Fibroblast of villous mesenchyme (primary cell): Measurements from ENCODE around the gene SSPN. TPM values are rescaled to one million over a fixed set of nuclear protein-coding genes. Genes with fewer than 3 reads are reported as not detected.

Source experiments
- DNase-seq: peaks from one replicate; pipeline ENCODE4 v3.0.0-alpha.2; 2010; ENCODE audit warnings: low read depth
- H3K4me3 ChIP-seq: 2 replicates; pipeline ENCODE4 v1.5.1; 2011; ENCODE audit warnings: low read depth, mild to moderate bottlenecking, low read length
- total RNA-seq: library from RNA; depleted of rRNA; stranded (reverse); fragments of >200 nt; gene quantifications from 2 replicates; pipeline ENCODE4 v1.2.3, GENCODE V29; 2012
- TF ChIP-seq, protein P1 (sequence below): IDR thresholded peaks from 2 replicates; pipeline ENCODE4 v1.5.1; 2012; ENCODE audit warnings: low read depth, mild to moderate bottlenecking, low read length; ENCODE audit not compliant: insufficient read depth

The SSPN gene
- total RNA-seq, 1 donor = 22.0 TPM

DNA sequence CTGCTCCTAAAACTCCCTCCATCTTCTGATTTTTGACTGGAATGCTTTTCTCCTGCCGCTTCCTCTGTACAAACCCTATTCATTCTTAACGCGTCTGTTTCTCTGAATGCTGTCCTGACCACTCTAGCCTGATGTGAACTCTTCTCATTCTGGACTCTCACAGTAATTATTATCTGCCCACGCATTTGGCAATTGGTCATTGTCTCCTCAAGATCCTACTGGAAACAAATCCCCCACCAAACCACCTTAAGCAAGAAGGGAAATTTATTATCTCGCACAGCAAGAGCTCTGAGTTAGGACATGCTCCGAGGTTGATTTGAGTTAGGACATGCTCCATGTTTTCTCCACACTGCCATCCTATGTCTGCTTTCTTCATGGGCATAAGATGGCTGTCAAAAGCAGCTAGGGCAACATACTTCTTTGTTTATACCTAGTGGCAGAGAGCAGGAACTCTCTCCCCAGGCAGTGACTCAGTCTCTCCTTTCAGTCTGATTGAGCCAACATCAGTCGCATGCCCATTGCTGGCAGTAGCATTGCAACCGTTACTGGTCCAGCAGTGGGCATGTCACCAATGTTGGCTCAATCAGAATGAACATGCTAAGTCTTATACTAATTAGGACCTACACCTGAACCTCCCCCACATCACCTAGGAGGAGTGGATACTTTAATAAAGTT, 102.2 kb downstream of the SSPN start:
- DNase-seq = peak; percentile 49
- TF ChIP-seq, protein P1, sequence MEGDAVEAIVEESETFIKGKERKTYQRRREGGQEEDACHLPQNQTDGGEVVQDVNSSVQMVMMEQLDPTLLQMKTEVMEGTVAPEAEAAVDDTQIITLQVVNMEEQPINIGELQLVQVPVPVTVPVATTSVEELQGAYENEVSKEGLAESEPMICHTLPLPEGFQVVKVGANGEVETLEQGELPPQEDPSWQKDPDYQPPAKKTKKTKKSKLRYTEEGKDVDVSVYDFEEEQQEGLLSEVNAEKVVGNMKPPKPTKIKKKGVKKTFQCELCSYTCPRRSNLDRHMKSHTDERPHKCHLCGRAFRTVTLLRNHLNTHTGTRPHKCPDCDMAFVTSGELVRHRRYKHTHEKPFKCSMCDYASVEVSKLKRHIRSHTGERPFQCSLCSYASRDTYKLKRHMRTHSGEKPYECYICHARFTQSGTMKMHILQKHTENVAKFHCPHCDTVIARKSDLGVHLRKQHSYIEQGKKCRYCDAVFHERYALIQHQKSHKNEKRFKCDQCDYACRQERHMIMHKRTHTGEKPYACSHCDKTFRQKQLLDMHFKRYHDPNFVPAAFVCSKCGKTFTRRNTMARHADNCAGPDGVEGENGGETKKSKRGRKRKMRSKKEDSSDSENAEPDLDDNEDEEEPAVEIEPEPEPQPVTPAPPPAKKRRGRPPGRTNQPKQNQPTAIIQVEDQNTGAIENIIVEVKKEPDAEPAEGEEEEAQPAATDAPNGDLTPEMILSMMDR = no peak
- no peak overlapping the region for H3K4me3 ChIP-seq

DNA sequence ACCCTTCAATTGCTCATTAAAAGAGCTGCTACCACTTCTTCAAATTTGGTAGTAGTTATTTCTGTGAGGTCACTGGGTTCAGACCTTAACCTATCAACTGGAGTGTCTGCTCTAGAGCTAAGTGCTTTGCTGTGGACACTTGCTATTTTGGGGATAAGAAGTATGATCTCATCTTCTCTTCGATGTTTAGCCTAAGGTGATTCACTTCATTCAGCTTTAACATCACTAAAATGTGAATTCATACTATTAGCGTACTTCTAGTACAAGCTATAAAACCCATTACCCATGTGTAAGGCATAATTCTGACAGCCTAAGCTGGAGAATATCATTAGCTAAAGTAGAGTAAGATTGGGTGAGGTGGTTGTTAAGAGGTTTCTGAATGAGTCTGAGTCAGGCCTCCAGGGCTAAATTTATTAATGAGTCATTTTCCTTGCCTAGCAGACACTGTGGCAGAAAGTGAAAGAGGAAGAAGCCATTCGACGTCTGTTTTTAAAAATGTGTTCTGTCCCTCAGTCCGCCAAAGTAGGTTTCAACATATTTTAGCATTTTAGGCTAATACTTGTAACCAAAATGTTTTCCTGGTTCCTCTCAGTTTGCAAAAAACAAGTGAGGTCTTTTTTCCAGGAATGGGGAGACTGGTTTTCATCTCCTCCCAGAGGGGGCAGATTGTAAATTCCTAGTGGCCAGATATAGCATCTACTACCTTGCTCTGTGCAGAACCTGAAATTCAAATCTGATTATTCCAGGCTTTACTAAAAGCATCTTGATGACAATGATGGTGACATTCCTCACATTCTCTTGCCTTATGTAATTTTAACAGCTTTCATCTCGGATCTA, 103.6 kb downstream of the SSPN start:
- TF ChIP-seq, protein P1 = peak; percentile 44
- DNase-seq = peak; percentile 86
- peak overlapping the region; percentile 40 for H3K4me3 ChIP-seq

DNA sequence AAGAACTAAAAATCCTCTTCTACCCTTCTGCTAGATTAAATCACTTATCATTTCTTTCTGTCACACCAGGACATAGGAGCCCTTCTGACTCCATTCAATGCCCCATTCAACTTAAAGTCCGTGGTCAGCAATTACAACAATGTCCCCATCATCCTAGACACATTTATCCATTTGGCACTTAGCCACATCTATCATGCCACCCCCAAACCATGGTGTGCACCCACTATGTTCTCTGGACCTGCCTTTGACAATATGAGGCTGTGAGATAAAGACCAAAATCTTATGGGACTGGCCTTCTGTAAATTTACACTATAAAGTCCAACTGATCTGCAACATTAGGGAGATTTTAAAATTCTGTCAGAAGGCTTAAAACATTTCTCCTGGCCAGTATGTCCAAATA, 104.4 kb downstream of the SSPN start:
- TF ChIP-seq, protein P1 = no peak
- DNase-seq = no peak
- no peak overlapping the region for H3K4me3 ChIP-seq

Other genes with a start within 250 kb of the SSPN start
- 60.6 and 127 TPM in 2 replicates for gene RASSF8, start 236.9 kb upstream of the SSPN start, total RNA-seq
- 6.8 and 8.2 TPM in 2 replicates for gene BHLHE41, start 70.5 kb upstream of the SSPN start, total RNA-seq